GM12873 (cell line): ENCODE results near the gene UBAC2.

ENCODE experiments used
- CTCF ChIP-seq: IDR thresholded peaks from 2 replicates; pipeline ENCODE4 v1.5.1; 2012; ENCODE audit warnings: low read depth, mild to moderate bottlenecking, moderate library complexity, low read length, control low read depth; ENCODE audit not compliant: insufficient read depth; ENCODE audit errors: missing control alignments

UBAC2 gene

DNA sequence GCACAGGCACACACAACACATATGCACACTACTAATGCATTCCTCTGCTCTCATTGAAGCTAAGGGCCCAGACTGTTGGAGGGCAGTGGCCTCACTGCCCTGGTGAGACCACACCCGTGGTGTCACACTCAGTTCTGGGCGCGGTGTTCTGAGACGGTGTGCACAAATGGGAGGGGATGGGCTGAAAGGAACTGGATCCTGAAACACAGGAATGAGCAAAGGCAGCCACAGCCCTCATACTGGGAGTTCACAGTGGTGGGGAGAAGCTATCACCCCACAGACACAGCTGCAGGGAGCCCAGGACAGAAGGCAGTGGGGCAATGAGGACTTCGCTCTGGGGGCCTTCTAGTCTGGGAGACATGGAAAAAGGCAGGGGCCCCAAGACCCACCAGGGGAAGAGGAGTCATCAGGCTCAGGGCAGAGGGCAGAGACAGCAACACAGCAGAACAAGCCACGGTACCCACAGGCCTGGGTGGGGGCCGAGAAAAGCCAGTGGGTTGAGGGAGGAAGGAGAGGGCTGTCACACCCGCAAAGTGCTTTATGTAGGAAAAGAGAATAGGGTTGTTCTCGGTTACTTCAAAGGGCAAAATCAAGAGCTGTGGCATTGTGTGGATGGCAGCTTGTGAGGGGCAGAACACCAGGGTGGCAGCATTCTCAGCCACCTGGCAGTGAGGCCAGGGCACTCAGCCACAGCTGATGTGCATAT is 181.9 kb downstream of the UBAC2 start:
- no peak for TF ChIP-seq CTCF

GRCh38 chr13:99383511-99383921 is 182.9 kb downstream of the UBAC2 start:
- no peak for TF ChIP-seq CTCF

DNA sequence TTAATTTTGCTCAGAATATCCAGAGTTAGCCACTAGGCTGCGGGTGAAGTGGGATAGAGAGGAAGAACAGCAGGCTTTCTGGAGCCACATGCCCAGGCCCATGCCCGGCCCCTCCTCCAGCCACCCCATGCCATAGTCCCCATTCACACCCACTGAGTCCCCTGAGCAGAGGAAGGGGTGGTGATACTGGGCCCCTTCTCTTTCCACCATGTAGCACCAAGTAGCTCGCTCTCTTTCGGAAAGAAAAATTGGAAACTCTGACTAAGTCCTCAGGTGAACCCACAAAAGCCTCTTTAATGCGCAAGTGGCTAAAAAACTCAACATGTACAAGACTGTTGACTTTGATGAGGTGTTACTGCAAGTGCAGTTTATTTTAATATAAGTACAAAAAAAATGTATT is 183.3 kb downstream of the UBAC2 start:
- TF ChIP-seq CTCF = no peak

DNA sequence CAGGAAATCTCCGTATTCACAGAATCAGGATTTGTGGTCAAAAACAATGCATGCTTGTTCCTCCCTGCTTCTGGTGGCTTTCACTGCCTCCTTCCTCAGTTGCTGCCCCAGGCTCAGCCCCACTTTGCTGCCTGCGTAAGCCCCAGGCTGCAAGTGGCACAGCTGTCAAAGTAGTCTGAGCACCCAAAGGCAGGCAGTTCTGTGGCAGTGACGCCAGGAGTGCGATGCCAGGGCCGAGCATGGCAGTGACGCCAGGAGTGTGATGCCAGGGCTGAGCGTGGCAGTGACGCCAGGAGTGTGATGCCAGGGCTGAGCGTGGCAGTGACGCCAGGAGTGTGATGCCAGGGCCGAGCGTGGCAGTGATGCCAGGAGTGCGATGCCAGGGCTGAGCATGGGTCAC is 183.8 kb downstream of the UBAC2 start:
- no peak for TF ChIP-seq CTCF

GRCh38 chr13:99385161-99385560 is 184.5 kb downstream of the UBAC2 start:
- no peak for TF ChIP-seq CTCF

- TF ChIP-seq CTCF = no peak
Measured at GRCh38 chr13:99385940-99386339, 185.3 kb downstream of the UBAC2 start.

- no peak for TF ChIP-seq CTCF
Measured at GRCh38 chr13:99386495-99386894, 185.8 kb downstream of the UBAC2 start.
